ENCODE measurements around the gene SH3RF2. TPM values are rescaled to one million over a fixed set of nuclear protein-coding genes. Genes with fewer than 3 reads are reported as not detected.

Gene SH3RF2
- total and polyA plus RNA-seq, 2 donors (not counting 1 experiment from before 2014, with no cell fraction given): 0.03 TPM; not detected in 1

DNA sequence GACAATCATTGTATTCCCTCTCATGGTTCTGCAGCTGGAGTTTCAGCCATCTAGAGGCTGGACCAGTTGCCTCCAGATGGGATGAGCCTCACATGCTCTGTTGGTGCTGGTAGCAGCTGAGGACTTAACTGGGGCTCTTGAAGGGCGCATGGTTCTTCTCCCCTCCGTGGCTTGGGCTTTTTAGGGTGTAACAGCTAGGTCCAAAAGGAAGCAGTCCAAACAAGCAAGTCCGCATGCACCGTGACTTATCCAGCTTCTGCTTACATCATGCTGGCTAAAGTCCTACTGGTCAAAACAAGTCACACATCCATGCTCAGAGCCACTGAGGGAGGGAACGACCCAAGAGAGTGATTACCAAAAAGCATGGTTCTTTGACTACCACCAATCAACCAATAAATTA, 31.6 kb upstream of the SH3RF2 start:
- intact Hi-C loops (cut with micrococcal nuclease): no loop called here
- Histone ChIP-seq H3K4me3 (ENCODE audit: control extremely low read depth in 1 of 5, extremely low read depth in 1 of 5, insufficient read depth in 1 of 5, low read depth in 2 of 5, low read length in 4 of 5) (no peak overlapping the region), H2AFZ (ENCODE audit: insufficient read depth, low read depth, low read length, poor library complexity, severe bottlenecking) (no peak overlapping the region), H3K27ac (ENCODE audit: low read length in 2 of 2) (no peak overlapping the region), H3K27me3 (replicated peaks in 1 of 4; ENCODE audit: control extremely low read depth in 1 of 4, control insufficient read depth in 3 of 4, insufficient read depth in 4 of 4, low read length in 3 of 4) (no peaks in the 10 kb centered on the region), H3K9ac (ENCODE audit: low read length) (no peak overlapping the region), H3K79me2 (ENCODE audit: control insufficient read depth, insufficient read depth, low read length) (no peaks in the 10 kb centered on the region), H4K20me1 (ENCODE audit: control insufficient read depth, insufficient read depth, low read length, poor library complexity, severe bottlenecking) (no peaks in the 10 kb centered on the region), H3K36me3 (replicated peaks in 1 of 2; ENCODE audit: control extremely low read depth in 1 of 2, control insufficient read depth in 1 of 2, extremely low read depth in 1 of 2, insufficient read depth in 2 of 2, low read length in 1 of 2) (no peaks in the 10 kb centered on the region), H3K4me2 (replicated peaks; ENCODE audit: low read depth, low read length, poor library complexity, severe bottlenecking) (no peak overlapping the region), H3K4me1 (ENCODE audit: control insufficient read depth in 2 of 2, insufficient read depth in 2 of 2, low read length in 2 of 2) (no peaks in the 10 kb centered on the region), H3K9me3 (ENCODE audit: control extremely low read depth in 1 of 3, control insufficient read depth in 2 of 3, insufficient read depth in 1 of 3, low read length in 2 of 3) (no peaks in the 10 kb centered on the region)
- Mint-ChIP-seq H3K9me3 (ENCODE audit: insufficient read depth) (peaks cover 3% of the 10 kb centered on the region), H3K27me3 (peaks cover 3% of the 10 kb centered on the region), H3K27ac (no peak overlapping the region), H3K4me1 (no peaks in the 10 kb centered on the region), H3K4me3 (no peak overlapping the region)
- TF ChIP-seq EZH2 (IDR thresholded peaks at IDR 0.05; ENCODE audit: borderline replicate concordance, insufficient read depth, low read depth, low read length, poor library complexity, severe bottlenecking) (no peak), CTCF (IDR thresholded peaks at IDR 0.05) (no peak)
- DNase-seq: no peak
- ATAC-seq (ENCODE audit: low read depth): no peak
- ChIA-PET POLR2A (no interaction called here), CTCF (no interaction called here)
- WGBS (ENCODE audit: insufficient coverage): 90% methylated on average over 2 of the region's 5 CpGs

- H3K36me3 ChIP-seq (replicated peaks in 1 of 2; ENCODE audit: control extremely low read depth in 1 of 2, control insufficient read depth in 1 of 2, extremely low read depth in 1 of 2, insufficient read depth in 2 of 2, low read length in 1 of 2): no peaks in the 10 kb centered on the region
- TF ChIP-seq EZH2 (IDR thresholded peaks at IDR 0.05; ENCODE audit: borderline replicate concordance, insufficient read depth, low read depth, low read length, poor library complexity, severe bottlenecking): no peak
- TF ChIP-seq CTCF (IDR thresholded peaks at IDR 0.05): no peak
- no peak overlapping the region for H2AFZ ChIP-seq (ENCODE audit: insufficient read depth, low read depth, low read length, poor library complexity, severe bottlenecking)
- H3K9me3 ChIP-seq (ENCODE audit: control extremely low read depth in 1 of 3, control insufficient read depth in 2 of 3, insufficient read depth in 1 of 3, low read length in 2 of 3): no peaks in the 10 kb centered on the region
- Mint-ChIP-seq H3K4me3 (no peak overlapping the region), H3K9me3 (ENCODE audit: insufficient read depth) (no peaks in the 10 kb centered on the region), H3K27ac (no peak overlapping the region), H3K4me1 (no peaks in the 10 kb centered on the region), H3K27me3 (peaks cover 7% of the 10 kb centered on the region)
- no peak overlapping the region for H3K27ac ChIP-seq (ENCODE audit: low read length in 2 of 2)
- no peaks in the 10 kb centered on the region for H3K79me2 ChIP-seq (ENCODE audit: control insufficient read depth, insufficient read depth, low read length)
- H3K9ac ChIP-seq (ENCODE audit: low read length): no peak overlapping the region
- CTCF ChIA-PET: no interaction called here
- H3K4me1 ChIP-seq (ENCODE audit: control insufficient read depth in 2 of 2, insufficient read depth in 2 of 2, low read length in 2 of 2): no peaks in the 10 kb centered on the region
- H3K4me3 ChIP-seq (ENCODE audit: control extremely low read depth in 1 of 5, extremely low read depth in 1 of 5, insufficient read depth in 1 of 5, low read depth in 2 of 5, low read length in 4 of 5): no peak overlapping the region
- POLR2A ChIA-PET: no interaction called here
- H3K27me3 ChIP-seq (replicated peaks in 1 of 4; ENCODE audit: control extremely low read depth in 1 of 4, control insufficient read depth in 3 of 4, insufficient read depth in 4 of 4, low read length in 3 of 4): no peaks in the 10 kb centered on the region
- intact Hi-C loops (cut with micrococcal nuclease): no loop called here
- no CpG with 5 or more reads among the region's 1 CpG for WGBS (ENCODE audit: insufficient coverage)
- H4K20me1 ChIP-seq (ENCODE audit: control insufficient read depth, insufficient read depth, low read length, poor library complexity, severe bottlenecking): no peaks in the 10 kb centered on the region
- ATAC-seq (ENCODE audit: low read depth) (no peak), DNase-seq (no peak)
- no peak overlapping the region for H3K4me2 ChIP-seq (replicated peaks; ENCODE audit: low read depth, low read length, poor library complexity, severe bottlenecking)
Observed at GRCh38 chr5:145906401-145906800, 30.0 kb upstream of the SH3RF2 start.

All from B cell (primary cell).